ENCODE results near the gene OR1K1. TPM values are rescaled to one million over a fixed set of nuclear protein-coding genes. Genes with fewer than 3 reads are reported as not detected.

Gene OR1K1
- total RNA-seq, 1 experiment from 2014 or later = not detected

- no TSS peak for BruUV-seq (replicated peaks)
- Mint-ChIP-seq H3K36me3 (ENCODE audit: insufficient read depth, unreplicated experiment) (no peaks in the 10 kb centered on the region), H3K4me3 (ENCODE audit: low read depth, unreplicated experiment) (no peak overlapping the region), H3K27me3 (ENCODE audit: unreplicated experiment) (no peaks in the 10 kb centered on the region), H3K4me1 (ENCODE audit: low read depth, unreplicated experiment) (no peaks in the 10 kb centered on the region), H3K27ac (ENCODE audit: unreplicated experiment) (no peak overlapping the region), H3K9me3 (ENCODE audit: low read depth, unreplicated experiment) (no peaks in the 10 kb centered on the region)
- no peak for DNase-seq
- CTCF ChIA-PET = no interaction called here
- intact Hi-C loops (cut with micrococcal nuclease; ENCODE audit: unreplicated experiment) = no loop called here
- no peak for TF ChIP-seq CTCF (IDR thresholded peaks at IDR 0.05; ENCODE audit: unreplicated experiment)
Observed at GRCh38 chr9:122841501-122841900, 41.6 kb downstream of the OR1K1 start.

DNA sequence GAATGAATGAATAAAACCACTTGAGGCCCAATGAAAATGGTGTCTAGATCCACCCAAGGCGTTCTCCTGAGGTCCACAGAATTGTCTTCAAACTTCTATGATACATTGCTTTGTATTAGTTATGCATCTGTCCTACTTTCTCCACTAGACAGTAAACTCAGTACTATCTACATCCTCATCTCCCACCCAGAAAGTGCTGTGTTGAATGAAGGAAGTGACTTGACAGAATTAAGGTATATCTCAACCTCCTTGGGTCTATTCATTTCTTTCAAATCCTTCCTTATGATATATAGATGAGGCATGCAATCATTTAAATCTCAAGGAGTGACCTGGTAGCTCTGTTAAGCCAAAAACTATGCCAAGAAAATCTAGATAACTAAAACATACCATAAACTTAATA is 44.2 kb downstream of the OR1K1 start:
- CTCF ChIA-PET = interaction anchor here (0.6 kb wide), 1 partner anchor 115 kb away, joined by 4 read pairs; no protein-coding TSS in a partner anchor
- Mint-ChIP-seq H3K27ac (ENCODE audit: unreplicated experiment) (no peak overlapping the region), H3K4me3 (ENCODE audit: low read depth, unreplicated experiment) (no peak overlapping the region), H3K27me3 (ENCODE audit: unreplicated experiment) (no peaks in the 10 kb centered on the region), H3K9me3 (ENCODE audit: low read depth, unreplicated experiment) (no peaks in the 10 kb centered on the region), H3K36me3 (ENCODE audit: insufficient read depth, unreplicated experiment) (no peaks in the 10 kb centered on the region), H3K4me1 (ENCODE audit: low read depth, unreplicated experiment) (no peaks in the 10 kb centered on the region)
- BruUV-seq (replicated peaks) = no TSS peak
- no peak for TF ChIP-seq CTCF (IDR thresholded peaks at IDR 0.05; ENCODE audit: unreplicated experiment)
- no peak for DNase-seq
- intact Hi-C loops (cut with micrococcal nuclease; ENCODE audit: unreplicated experiment) = no loop called here

DNA sequence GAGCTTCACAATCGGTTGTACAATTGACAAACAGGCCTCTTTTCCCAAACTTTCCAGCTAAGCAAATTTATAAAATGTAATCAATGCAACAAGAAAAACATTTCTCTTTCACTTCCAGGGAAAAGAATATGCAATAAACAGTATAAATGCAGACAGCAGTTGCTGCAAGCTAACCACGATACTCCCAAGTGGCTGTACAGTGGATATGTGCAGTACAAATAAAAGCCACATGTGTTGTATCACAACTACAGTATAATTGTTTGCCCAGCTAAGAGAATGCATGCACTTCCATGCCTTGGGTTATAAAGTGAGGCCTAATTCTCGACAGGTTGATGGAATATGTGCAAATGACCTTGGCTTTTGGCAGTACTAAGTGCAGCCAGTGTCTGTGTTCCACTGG is 45.2 kb downstream of the OR1K1 start:
- Mint-ChIP-seq H3K4me1 (ENCODE audit: low read depth, unreplicated experiment) (no peaks in the 10 kb centered on the region), H3K36me3 (ENCODE audit: insufficient read depth, unreplicated experiment) (peaks cover 4% of the 10 kb centered on the region), H3K9me3 (ENCODE audit: low read depth, unreplicated experiment) (no peaks in the 10 kb centered on the region), H3K27ac (ENCODE audit: unreplicated experiment) (no peak overlapping the region), H3K4me3 (ENCODE audit: low read depth, unreplicated experiment) (no peak overlapping the region), H3K27me3 (ENCODE audit: unreplicated experiment) (no peaks in the 10 kb centered on the region)
- DNase-seq = no peak
- TF ChIP-seq CTCF (IDR thresholded peaks at IDR 0.05; ENCODE audit: unreplicated experiment) = no peak
- intact Hi-C loops (cut with micrococcal nuclease; ENCODE audit: unreplicated experiment) = no loop called here
- BruUV-seq (replicated peaks) = no TSS peak
- CTCF ChIA-PET = no interaction called here

- peaks cover 4% of the 10 kb centered on the region for H3K36me3 Mint-ChIP-seq (ENCODE audit: insufficient read depth, unreplicated experiment)
- H3K4me1 Mint-ChIP-seq (ENCODE audit: low read depth, unreplicated experiment) = no peaks in the 10 kb centered on the region
- BruUV-seq (replicated peaks) = no TSS peak
- no peaks in the 10 kb centered on the region for H3K9me3 Mint-ChIP-seq (ENCODE audit: low read depth, unreplicated experiment)
- H3K27me3 Mint-ChIP-seq (ENCODE audit: unreplicated experiment) = no peaks in the 10 kb centered on the region
- H3K27ac Mint-ChIP-seq (ENCODE audit: unreplicated experiment) = no peak overlapping the region
- intact Hi-C loops (cut with micrococcal nuclease; ENCODE audit: unreplicated experiment) = no loop called here
- DNase-seq = no peak
- no peak overlapping the region for H3K4me3 Mint-ChIP-seq (ENCODE audit: low read depth, unreplicated experiment)
- CTCF ChIA-PET = no interaction called here
- TF ChIP-seq CTCF (IDR thresholded peaks at IDR 0.05; ENCODE audit: unreplicated experiment) = no peak
Observed at GRCh38 chr9:122846371-122846940, 46.5 kb downstream of the OR1K1 start.

Measured in Calu3 (cell line).